Stimulated activated CD4-positive, alpha-beta T cell treated with anti-CD3 and anti-CD28 coated beads, Interleukin-4, amount 100 ng/mL, for 24 hours (primary cell): ENCODE measurements around the gene RNF217.
"Not testable (repeated sequence)": the region's sequence is repeated elsewhere in the genome, so short reads cannot be mapped to it uniquely, and the experiment has no call there.

Source experiments
- DNase-seq: peaks from one replicate; pipeline ENCODE4 v3.0.0-alpha.2; 2020

Gene RNF217

GRCh38 chr6:125066964-125067363 is 104.7 kb downstream of the RNF217 start:
- DNase-seq: no peak

DNA sequence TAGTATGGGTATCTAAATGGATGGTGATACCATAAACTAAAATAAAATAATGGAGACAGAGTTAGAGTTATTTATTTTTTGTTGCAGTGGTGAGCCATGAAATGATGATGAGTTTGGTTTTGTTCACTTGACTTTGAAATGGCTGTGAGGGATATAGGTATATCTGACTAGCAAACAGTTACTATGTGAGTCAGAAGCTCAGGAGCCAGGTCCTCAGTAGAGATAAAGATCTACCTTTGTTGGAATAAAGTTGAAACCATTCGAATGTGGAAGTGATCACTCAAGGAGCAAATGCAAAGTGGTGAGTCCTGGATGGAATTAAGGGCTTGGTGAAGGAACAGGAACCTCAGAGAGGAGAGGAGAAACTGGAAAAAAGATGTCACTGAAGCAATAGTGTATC is 105.3 kb downstream of the RNF217 start:
- no peak for DNase-seq

- DNase-seq: no peak
These were observed 110.8 kb downstream of the RNF217 start for GRCh38 chr6:125073071-125073470.

- no peak for DNase-seq
These were observed 111.9 kb downstream of the RNF217 start for GRCh38 chr6:125074120-125074519.

- not testable (repeated sequence) for DNase-seq
These were observed 112.8 kb downstream of the RNF217 start for GRCh38 chr6:125075073-125075472.

DNA sequence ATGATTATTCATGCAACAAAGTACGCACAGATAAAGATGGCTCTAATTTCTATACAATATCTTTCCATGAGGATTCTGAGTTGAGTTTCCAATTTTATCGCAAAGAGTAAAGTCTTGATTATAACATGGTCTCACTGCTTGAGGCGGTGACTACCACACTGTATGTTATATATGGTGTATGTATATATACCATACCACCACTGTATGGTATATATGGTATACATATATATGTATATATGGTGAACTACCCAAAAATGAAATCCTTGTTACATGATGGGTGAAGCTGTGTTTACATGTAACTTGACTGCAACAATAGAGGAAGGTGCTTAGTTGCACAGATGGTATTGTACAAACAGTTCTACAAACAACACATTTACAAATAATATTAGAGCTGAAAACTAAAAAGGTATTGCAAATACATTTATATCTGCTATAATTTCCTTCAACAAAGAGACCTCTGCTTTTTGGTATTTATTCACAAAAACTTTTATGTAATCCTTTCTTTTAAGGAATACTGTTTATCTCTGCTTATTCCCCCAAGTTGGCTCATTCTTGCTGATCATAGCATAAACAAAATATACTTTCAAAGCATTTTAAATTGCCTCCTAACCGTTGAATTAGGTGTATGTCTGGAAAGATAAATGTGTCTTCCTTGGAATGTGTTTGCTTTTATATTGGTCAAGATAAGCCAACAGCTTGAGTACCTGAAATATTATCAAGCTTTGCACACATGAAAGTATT is 113.7 kb downstream of the RNF217 start:
- no peak for DNase-seq

DNA sequence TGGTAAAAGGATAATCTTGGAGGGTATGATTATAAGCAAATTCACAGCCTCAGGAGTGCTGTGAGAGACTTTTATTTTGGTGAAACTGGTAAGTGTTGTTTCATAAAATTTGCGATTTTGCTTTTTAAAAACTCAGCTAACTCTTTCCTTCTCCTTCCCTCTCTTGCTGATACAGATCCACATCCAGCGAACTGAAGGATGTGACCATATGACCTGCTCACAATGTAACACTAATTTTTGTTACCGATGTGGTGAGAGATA is 114.2 kb downstream of the RNF217 start:
- DNase-seq: no peak

DNA sequence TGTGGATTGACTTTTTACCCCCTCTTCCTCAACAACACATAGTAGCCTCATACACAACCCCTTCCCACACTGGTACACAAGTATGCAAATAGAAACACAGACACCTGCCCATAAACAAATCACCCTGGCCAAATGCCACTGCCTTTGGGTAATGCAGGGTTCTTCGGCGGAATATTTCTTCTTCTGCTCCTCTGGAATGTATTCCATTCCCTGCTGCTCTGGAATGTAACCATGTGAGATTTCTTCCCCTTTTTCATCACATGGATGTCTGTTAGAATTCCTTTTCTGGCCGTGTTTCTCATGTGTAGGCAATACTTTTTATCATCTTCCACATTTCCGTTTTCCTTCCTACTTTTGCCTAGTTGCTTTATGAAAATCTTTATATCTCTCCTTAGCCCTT is 115.2 kb downstream of the RNF217 start:
- DNase-seq: no peak

- no peak for DNase-seq
These were observed 116.5 kb downstream of the RNF217 start for GRCh38 chr6:125078602-125079321.

DNA sequence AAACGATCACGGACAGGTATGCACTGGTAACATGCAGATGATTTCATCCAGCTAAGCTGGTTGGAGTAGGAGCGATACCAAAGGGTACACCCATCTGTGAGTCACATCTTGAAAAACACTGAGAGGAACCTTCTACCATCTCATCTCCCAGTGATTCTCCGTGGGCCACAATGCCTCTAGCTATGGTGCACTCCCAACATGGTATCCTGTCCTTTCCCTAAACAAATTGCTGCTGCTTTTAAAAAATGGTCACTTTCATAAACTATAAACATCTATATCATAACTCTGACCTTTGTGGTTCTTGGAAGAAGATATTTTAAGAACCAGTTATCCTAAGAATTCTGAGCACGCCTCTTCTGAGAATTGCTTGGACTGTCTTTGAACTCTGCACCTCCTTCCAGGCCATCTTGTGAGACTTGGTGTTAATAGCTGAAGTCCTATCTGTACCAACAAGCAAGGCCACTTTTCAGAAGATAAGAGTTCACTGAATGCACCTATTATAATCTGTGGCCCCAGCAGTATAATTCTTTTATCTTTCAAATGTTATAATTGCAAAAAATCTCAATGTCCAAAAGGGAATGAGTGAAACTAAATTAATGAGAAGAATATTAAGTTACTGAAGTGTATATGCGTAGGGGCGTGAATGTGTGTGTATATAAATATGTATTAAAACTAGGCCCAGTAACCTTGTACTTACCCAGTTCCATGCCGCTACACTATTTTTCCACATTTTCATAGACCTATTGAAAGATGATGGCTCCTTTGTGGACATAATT is 120.9 kb downstream of the RNF217 start:
- DNase-seq: no peak

GRCh38 chr6:125083684-125083990 is 121.4 kb downstream of the RNF217 start:
- no peak for DNase-seq

GRCh38 chr6:125086716-125087115 is 124.5 kb downstream of the RNF217 start:
- no peak for DNase-seq

DNA sequence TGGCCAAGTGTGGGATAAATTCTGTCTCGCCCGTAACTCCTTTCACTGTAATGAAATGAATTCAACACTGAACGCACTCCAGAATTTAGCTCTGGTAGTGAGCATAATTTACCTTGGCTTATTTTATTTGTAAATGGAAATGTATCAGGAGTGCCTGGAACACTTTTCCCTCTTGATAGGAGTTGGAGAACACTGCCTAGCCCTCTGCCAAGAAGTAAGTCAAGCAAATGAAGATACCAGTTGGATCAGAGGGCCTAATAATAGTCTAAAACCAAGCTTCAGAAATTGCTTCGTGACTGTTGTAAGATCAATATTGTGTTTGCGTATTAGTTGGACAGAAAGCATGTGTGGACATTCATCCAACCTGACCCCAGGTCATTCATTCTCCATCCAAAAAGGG is 126.7 kb downstream of the RNF217 start:
- DNase-seq: no peak

DNA sequence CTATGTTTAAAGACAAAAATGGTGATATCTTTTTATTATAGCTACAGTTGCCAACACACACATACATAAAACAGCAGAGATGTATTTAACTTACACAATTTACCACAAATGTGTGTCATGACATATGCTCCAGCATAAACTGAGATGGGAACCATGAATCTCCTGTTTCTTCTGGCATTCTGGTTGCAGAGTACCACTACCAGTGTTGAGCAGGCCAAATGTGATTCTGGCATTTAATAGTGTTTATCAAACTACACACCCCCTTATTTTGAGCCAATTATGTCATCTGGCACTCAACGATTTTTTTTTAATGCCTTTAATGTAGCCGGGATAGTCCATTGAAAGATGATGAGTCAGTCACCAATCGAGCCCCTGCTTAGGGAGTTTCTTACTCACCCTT is 132.3 kb downstream of the RNF217 start:
- DNase-seq: no peak

DNA sequence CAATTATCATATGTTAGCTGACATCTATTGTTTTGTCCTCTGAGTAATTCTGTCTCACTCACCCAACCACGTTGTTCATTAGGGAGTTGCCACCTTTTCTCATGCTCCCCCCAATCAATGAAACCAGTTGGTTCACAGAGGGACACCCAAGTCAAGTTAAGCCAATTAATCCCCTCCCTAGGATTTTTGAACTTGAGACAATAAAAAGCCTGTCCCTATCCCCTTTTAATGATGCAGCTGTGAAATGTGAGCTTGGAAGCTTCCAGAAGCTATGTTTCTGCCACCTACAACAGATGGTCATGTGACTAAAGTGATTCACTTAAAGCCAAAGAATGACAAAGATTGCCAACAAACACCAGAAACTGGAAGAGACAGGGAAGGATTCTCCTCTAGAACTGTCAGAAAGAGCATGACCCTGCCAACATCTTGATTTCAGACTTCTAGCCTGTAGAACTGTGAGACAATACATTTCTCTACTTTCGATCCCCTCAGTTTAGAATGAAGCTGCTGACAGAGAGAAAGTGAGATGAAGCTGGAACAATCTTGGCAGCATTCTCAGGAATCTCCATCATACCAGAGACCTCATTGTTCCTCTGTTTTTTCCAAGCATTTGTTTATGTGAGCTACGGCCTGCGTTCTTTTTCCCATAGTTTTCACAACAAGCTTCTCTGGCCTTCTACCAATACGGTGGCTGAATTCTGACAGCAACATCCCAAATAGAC is 133.5 kb downstream of the RNF217 start:
- DNase-seq: no peak

DNA sequence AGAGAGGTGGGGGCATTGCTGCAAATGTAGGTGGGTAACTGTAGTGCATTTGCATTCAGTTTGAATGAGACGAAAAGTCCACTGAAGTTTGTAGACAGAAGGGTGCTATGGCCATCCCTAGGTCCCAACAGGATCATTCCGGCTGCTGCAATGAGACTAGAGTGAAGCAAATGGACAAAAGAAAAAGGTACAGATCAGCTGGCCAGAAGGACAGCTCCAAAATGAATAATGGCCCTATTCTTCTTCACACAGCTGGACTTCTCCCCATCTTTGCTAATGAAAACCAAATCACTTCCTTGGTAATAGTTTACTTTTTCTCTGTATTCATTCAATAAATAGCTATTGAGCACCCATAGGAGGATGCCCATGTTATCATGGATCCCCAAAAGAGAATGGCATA is 134.9 kb downstream of the RNF217 start:
- DNase-seq: no peak

GRCh38 chr6:125098253-125098652 is 136.0 kb downstream of the RNF217 start:
- DNase-seq: no peak

DNA sequence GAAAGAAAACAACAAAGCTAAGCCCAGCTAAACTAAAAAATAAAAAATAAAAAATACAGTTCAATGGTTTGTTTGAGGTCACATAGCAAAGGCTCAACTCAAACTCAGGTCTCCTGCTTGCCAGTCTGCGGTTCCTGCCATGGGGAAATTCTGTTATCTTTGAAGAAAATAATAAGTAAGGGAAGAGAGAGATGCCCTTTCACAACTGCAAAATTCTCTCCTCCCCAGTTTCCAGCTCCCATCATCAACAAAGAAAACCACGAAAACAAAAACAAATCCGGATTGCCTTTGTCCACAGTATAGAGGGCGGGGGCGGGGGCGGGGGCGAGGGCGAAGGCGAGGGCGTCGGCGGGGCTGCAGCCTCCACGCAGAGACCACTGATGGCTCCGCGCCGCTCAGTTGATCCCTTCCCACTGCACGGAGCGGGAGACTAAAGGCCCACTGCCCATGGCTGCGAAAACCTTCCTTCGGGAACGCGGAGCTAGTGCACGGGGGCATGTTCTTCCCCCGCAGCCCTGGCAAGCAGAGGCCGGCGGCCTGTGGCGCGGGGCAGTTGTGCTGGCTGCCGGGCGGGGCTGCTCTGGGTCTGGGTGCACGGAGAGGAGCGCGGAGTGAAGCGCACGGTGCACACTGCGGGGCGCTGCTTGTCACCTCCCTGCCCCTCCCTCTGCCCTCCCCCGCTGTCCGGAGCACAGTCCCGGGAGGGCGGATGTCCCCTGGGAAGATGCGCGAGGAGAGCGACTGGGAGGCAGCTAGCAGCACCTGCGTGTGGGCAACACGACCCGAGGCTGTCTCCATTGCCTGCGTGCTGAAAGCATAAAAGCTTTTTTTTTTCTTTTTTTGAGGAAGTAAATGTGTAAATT is 137.2 kb downstream of the RNF217 start:
- peak; percentile 5 for DNase-seq

- DNase-seq: no peak
These were observed 137.9 kb downstream of the RNF217 start for GRCh38 chr6:125100074-125100652.

DNA sequence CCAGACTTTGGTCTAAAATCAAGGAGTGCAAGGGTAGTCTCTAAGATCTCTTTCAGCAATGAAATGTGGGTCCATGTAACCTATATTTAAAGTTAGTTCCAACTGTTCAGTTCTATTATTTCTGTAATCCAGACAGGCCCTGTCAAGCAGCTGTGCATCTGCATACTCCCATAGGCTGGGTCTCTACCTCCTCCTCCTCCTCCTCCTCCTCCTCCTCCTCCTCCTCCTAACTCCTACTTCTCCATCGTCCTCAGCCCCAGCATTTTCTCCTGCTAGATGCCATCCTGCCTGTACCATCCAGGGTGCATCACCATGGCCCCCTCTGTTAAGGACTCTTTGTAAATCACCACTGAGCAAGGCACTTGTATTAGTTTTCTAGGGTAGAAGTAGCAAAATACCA is 138.9 kb downstream of the RNF217 start:
- DNase-seq: no peak

- no peak for DNase-seq
These were observed 139.4 kb downstream of the RNF217 start for GRCh38 chr6:125101631-125102030.

- no peak for DNase-seq
These were observed 140.2 kb downstream of the RNF217 start for GRCh38 chr6:125102411-125102810.
